ENCODE results near the gene BCAS1. TPM values are rescaled to one million over a fixed set of nuclear protein-coding genes. Genes with fewer than 3 reads are reported as not detected.

BCAS1 gene
- total RNA-seq, 1 experiment from 2014 or later, result 0.17 TPM

GRCh38 chr20:53911301-53911700 is 159.1 kb downstream of the BCAS1 start:
- Histone ChIP-seq H3K4me2 (ENCODE audit: low read length) (no peak overlapping the region), H2AFZ (ENCODE audit: low read depth, low read length, poor library complexity, severe bottlenecking) (no peak overlapping the region), H3K4me3 (replicated peaks in 1 of 2; ENCODE audit: low read depth in 1 of 2, low read length in 2 of 2) (no peak overlapping the region), H4K20me1 (ENCODE audit: insufficient read depth) (no peaks in the 10 kb centered on the region), H3K79me2 (ENCODE audit: insufficient read depth, low read length) (no peaks in the 10 kb centered on the region), H3K36me3 (ENCODE audit: control insufficient read depth in 1 of 2, insufficient read depth in 2 of 2, low read length in 2 of 2) (no peaks in the 10 kb centered on the region), H3K4me1 (ENCODE audit: control insufficient read depth in 1 of 2, insufficient read depth in 2 of 2, low read length in 2 of 2) (peaks cover 23 to 51% of the 10 kb centered on the region in 2 experiments), H3K9me3 (ENCODE audit: control insufficient read depth in 1 of 2, insufficient read depth in 1 of 2, low read depth in 1 of 2, low read length in 2 of 2) (no peaks in the 10 kb centered on the region), H3K9me2 (ENCODE audit: insufficient read depth) (no peaks in the 10 kb centered on the region), H3K27ac (ENCODE audit: low read depth, low read length) (no peak overlapping the region), H3K27me3 (ENCODE audit: insufficient read depth, low read length) (no peaks in the 10 kb centered on the region), H3K9ac (ENCODE audit: low read length) (no peak overlapping the region)
- CTCF ChIA-PET, result no interaction called here
- BruUV-seq (replicated peaks), result no TSS peak
- ATAC-seq, result no peak
- RAD21 ChIA-PET (ENCODE audit: low non-redundant PET in 1 of 2, low total read pairs in 2 of 2, uncharacterized antibody in 2 of 2, unreplicated experiment in 2 of 2), result no interaction called here
- POLR2A ChIA-PET, result no interaction called here
- TF ChIP-seq CBX3 (IDR thresholded peaks at IDR 0.05; ENCODE audit: low read depth) (no peak), ZFX (IDR thresholded peaks at IDR 0.05) (no peak), POLR2A (IDR thresholded peaks at IDR 0.05; ENCODE audit: borderline replicate concordance, extremely low read depth, insufficient read depth, insufficient read length) (no peak), EZH2 (IDR thresholded peaks at IDR 0.05) (no peak), ATF3 (IDR thresholded peaks at IDR 0.05) (no peak), MAX (IDR thresholded peaks at IDR 0.05) (no peak), FOSL1 (IDR thresholded peaks at IDR 0.05; ENCODE audit: low read depth) (no peak), YY1 (IDR thresholded peaks at IDR 0.05; ENCODE audit: extremely low read depth, insufficient replicate concordance, low read depth, low read length) (no peak)
- DNase-seq (ENCODE audit: low read depth, low spot score), result no peak
- intact Hi-C loops (cut with micrococcal nuclease), result no loop called here

- no peak overlapping the region for H3K4me2 ChIP-seq (ENCODE audit: low read length)
- H4K20me1 ChIP-seq (ENCODE audit: insufficient read depth), result no peaks in the 10 kb centered on the region
- no TSS peak for BruUV-seq (replicated peaks)
- DNase-seq (ENCODE audit: low read depth, low spot score), result no peak
- H3K36me3 ChIP-seq (ENCODE audit: control insufficient read depth in 1 of 2, insufficient read depth in 2 of 2, low read length in 2 of 2), result no peaks in the 10 kb centered on the region
- H3K4me1 ChIP-seq (ENCODE audit: control insufficient read depth in 1 of 2, insufficient read depth in 2 of 2, low read length in 2 of 2), result peaks cover 26 to 51% of the 10 kb centered on the region in 2 experiments
- H3K27ac ChIP-seq (ENCODE audit: low read depth, low read length), result no peak overlapping the region
- POLR2A ChIA-PET, result no interaction called here
- TF ChIP-seq TCF7L2 (IDR thresholded peaks at IDR 0.05; ENCODE audit: borderline replicate concordance, extremely low read depth, insufficient read depth, insufficient read length) (no peak), REST (IDR thresholded peaks at IDR 0.05; ENCODE audit: low read depth) (no peak), CBX3 (IDR thresholded peaks at IDR 0.05; ENCODE audit: low read depth) (no peak), ATF3 (IDR thresholded peaks at IDR 0.05) (no peak), CTCF (IDR thresholded peaks at IDR 0.05 in 2 of 3, conservative IDR thresholded peaks at IDR 0.05 in 1 of 3; ENCODE audit: borderline replicate concordance in 1 of 3, insufficient read depth in 1 of 3, low read depth in 2 of 3, low read length in 2 of 3) (no peak), SIN3A (IDR thresholded peaks at IDR 0.05; ENCODE audit: low read depth) (no peak), ELF1 (IDR thresholded peaks at IDR 0.05; ENCODE audit: borderline replicate concordance, low read depth) (no peak)
- no peaks in the 10 kb centered on the region for H3K27me3 ChIP-seq (ENCODE audit: insufficient read depth, low read length)
- no peaks in the 10 kb centered on the region for H3K9me3 ChIP-seq (ENCODE audit: control insufficient read depth in 1 of 2, insufficient read depth in 1 of 2, low read depth in 1 of 2, low read length in 2 of 2)
- no peak overlapping the region for H2AFZ ChIP-seq (ENCODE audit: low read depth, low read length, poor library complexity, severe bottlenecking)
- intact Hi-C loops (cut with micrococcal nuclease), result no loop called here
- RAD21 ChIA-PET (ENCODE audit: low non-redundant PET in 1 of 2, low total read pairs in 2 of 2, uncharacterized antibody in 2 of 2, unreplicated experiment in 2 of 2), result no interaction called here
- H3K79me2 ChIP-seq (ENCODE audit: insufficient read depth, low read length), result no peaks in the 10 kb centered on the region
- no peak overlapping the region for H3K9ac ChIP-seq (ENCODE audit: low read length)
- no peak for ATAC-seq
- CTCF ChIA-PET, result no interaction called here
- H3K9me2 ChIP-seq (ENCODE audit: insufficient read depth), result no peaks in the 10 kb centered on the region
- H3K4me3 ChIP-seq (replicated peaks in 1 of 2; ENCODE audit: low read depth in 1 of 2, low read length in 2 of 2), result no peak overlapping the region
Observed at GRCh38 chr20:53910351-53911002, 159.9 kb downstream of the BCAS1 start.
